HepG2 (cell line): ENCODE data around the gene IQCK. TPM values are rescaled to one million over a fixed set of nuclear protein-coding genes. Genes with fewer than 3 reads are reported as not detected.
A peak's percentile ranks its signal among the peaks of the same experiment; 100 is the strongest.

Source experiments
- AHR ChIP-seq: IDR thresholded peaks from 2 replicates; pipeline ENCODE4 v1.6.1; 2018; ENCODE audit warnings: missing genetic modification reagents, missing compliant biosample characterization
- CEBPZ ChIP-seq: IDR thresholded peaks from 2 replicates; pipeline ENCODE4 v1.6.1; 2012; ENCODE audit warnings: low read length, improper control_type of control experiment
- KDM5B ChIP-seq: sonication (generic); formaldehyde crosslinking; IDR thresholded peaks from 2 replicates; pipeline ENCODE4 v1.4.0; 2020; ENCODE audit warnings: missing genetic modification reagents, mild to moderate bottlenecking, borderline replicate concordance
- MAFF ChIP-seq: IDR thresholded peaks from 2 replicates; pipeline ENCODE4 v1.6.1; 2011; ENCODE audit warnings: low read depth, low read length, improper control_type of control experiment
- MIER3 ChIP-seq: IDR thresholded peaks from 2 replicates; pipeline ENCODE4 v1.6.1; 2016; ENCODE audit warnings: missing compliant biosample characterization, borderline replicate concordance
- NRL ChIP-seq: sonication (generic); formaldehyde crosslinking; IDR thresholded peaks from 2 replicates; pipeline ENCODE4 v1.5.0; 2020; ENCODE audit warnings: missing genetic modification reagents, mild to moderate bottlenecking, moderate library complexity, borderline replicate concordance
- SNRNP70 ChIP-seq: fragments of 200-400 bp; formaldehyde crosslinking; IDR thresholded peaks from 2 replicates; pipeline ENCODE4 v1.6.1; 2017; ENCODE audit warnings: mild to moderate bottlenecking, low read depth, low read length, moderate library complexity
- SP1 ChIP-seq, 2 experiments: fragments of 450-650 bp in 1 of 2; sonication (generic) in 1 of 2; formaldehyde crosslinking in 1 of 2; IDR thresholded peaks; 2 replicates each; pipeline versions ENCODE4 v1.4.0 to v1.6.1; 2016 to 2020; ENCODE audit warnings: missing genetic modification reagents in 1 of 2
- UBTF ChIP-seq: sonication (generic); formaldehyde crosslinking; IDR thresholded peaks from 2 replicates; pipeline ENCODE4 v1.4.0; 2020; ENCODE audit warnings: mild to moderate bottlenecking, missing genetic modification reagents
- WIZ ChIP-seq: sonication (generic); formaldehyde crosslinking; IDR thresholded peaks from 2 replicates; pipeline ENCODE4 v1.5.1; 2020; ENCODE audit warnings: mild to moderate bottlenecking, missing genetic modification reagents
- YEATS2 ChIP-seq: sonication (generic); formaldehyde crosslinking; IDR thresholded peaks from 2 replicates; pipeline ENCODE4 v1.4.0; 2020; ENCODE audit warnings: missing genetic modification reagents, borderline replicate concordance
- ZBTB10 ChIP-seq: sonication (generic); formaldehyde crosslinking; IDR thresholded peaks from 2 replicates; pipeline ENCODE4 v1.4.0; 2020; ENCODE audit warnings: missing genetic modification reagents, borderline replicate concordance
- ZBTB46 ChIP-seq: sonication (generic); formaldehyde crosslinking; IDR thresholded peaks from 2 replicates; pipeline ENCODE4 v1.4.0; 2020; ENCODE audit warnings: mild to moderate bottlenecking, missing genetic modification reagents, borderline replicate concordance
- ZFP36 ChIP-seq: fragments of 150-350 bp; IDR thresholded peaks from 2 replicates; pipeline ENCODE4 v1.6.1; 2018; ENCODE audit warnings: borderline replicate concordance, low read length, low read depth; ENCODE audit not compliant: partially characterized antibody
- ZFP41 ChIP-seq: sonication (generic); formaldehyde crosslinking; IDR thresholded peaks from 2 replicates; pipeline ENCODE4 v1.4.0; 2020; ENCODE audit warnings: mild to moderate bottlenecking, missing genetic modification reagents, borderline replicate concordance
- ZNF44 ChIP-seq: sonication (generic); formaldehyde crosslinking; IDR thresholded peaks from 2 replicates; pipeline ENCODE4 v1.5.1; 2020; ENCODE audit warnings: mild to moderate bottlenecking, missing genetic modification reagents
- ZNF567 ChIP-seq: sonication (generic); formaldehyde crosslinking; IDR thresholded peaks from 2 replicates; pipeline ENCODE4 v1.8.1; 2023; ENCODE audit warnings: mild to moderate bottlenecking, missing genetic modification reagents, borderline replicate concordance
- polyA plus RNA-seq, 8 experiments: library from polyadenylated mRNA; depleted of rRNA in 3 of 8; stranded (reverse) in 7 of 8; unstranded in 1 of 8; fragments of >200 nt; fragmentation: Illumina TruSeq in 4 of 8; extraction: Trizol in 4 of 8; gene quantifications; 2 replicates each; pipeline versions ENCODE4 v1.2.1 to v1.2.3, GENCODE V29; 2011 to 2016; ENCODE audit warnings: low read depth in 4 of 8, missing spikeins in 1 of 8, mixed read lengths in 1 of 8; ENCODE audit not compliant: insufficient read depth in 1 of 8
- total RNA-seq, 5 experiments: library from RNA; depleted of rRNA; stranded (reverse); fragments of >200 nt; fragmentation: Illumina TruSeq; extraction: Trizol; gene quantifications; 2 replicates each; pipeline ENCODE4 v1.2.3, GENCODE V29; 2016; ENCODE audit warnings: low read depth in 1 of 5

Gene IQCK
- total and polyA plus RNA-seq, 2 of the 13 experiments (the other 11 are each of a cell fraction or from before 2014, with no cell fraction given): 5.1 to 7.3 TPM

- peak; percentile 44 for TF ChIP-seq ZBTB10
- TF ChIP-seq MIER3 (CRISPR knock-in tag): peak; percentile 92; the same call in 1 of the 2 replicates
- TF ChIP-seq ZNF44 (CRISPR knock-in tag): 0 out of 2 replicates have a peak, but pooled peaks have one; percentile 74
- no peak for TF ChIP-seq SNRNP70
- TF ChIP-seq KDM5B: peak; percentile 92; the same call in 1 of the 2 replicates
- TF ChIP-seq MAFF: no peak; the same call in 1 of the 2 replicates
- peak; percentile 98 for TF ChIP-seq YEATS2
- peak; percentile 95 for TF ChIP-seq ZBTB46 (CRISPR knock-in tag)
- peak; percentile 84 for TF ChIP-seq WIZ (CRISPR knock-in tag)
- no peak for TF ChIP-seq SP1 (IDR thresholded peaks at IDR 0.05)
- TF ChIP-seq SP1 (CRISPR knock-in tag; IDR thresholded peaks at IDR 0.05): peak; percentile 73
- TF ChIP-seq UBTF (CRISPR knock-in tag): peak; percentile 90
- peak; percentile 97 for TF ChIP-seq ZNF567
- TF ChIP-seq CEBPZ: no peak; the same call in 1 of the 2 replicates
- TF ChIP-seq NRL (CRISPR knock-in tag): peak; percentile 98
- TF ChIP-seq ZFP41: peak; percentile 90
- TF ChIP-seq ZFP36: no peak
- TF ChIP-seq AHR (CRISPR knock-in tag): peak; percentile 95; the same call in 1 of the 2 replicates
Measured at GRCh38 chr16:19717741-19718623, at the start of gene IQCK, which contains the start of gene KNOP1 (continued).
